ENCODE measurements around the gene GBP6.

DNA sequence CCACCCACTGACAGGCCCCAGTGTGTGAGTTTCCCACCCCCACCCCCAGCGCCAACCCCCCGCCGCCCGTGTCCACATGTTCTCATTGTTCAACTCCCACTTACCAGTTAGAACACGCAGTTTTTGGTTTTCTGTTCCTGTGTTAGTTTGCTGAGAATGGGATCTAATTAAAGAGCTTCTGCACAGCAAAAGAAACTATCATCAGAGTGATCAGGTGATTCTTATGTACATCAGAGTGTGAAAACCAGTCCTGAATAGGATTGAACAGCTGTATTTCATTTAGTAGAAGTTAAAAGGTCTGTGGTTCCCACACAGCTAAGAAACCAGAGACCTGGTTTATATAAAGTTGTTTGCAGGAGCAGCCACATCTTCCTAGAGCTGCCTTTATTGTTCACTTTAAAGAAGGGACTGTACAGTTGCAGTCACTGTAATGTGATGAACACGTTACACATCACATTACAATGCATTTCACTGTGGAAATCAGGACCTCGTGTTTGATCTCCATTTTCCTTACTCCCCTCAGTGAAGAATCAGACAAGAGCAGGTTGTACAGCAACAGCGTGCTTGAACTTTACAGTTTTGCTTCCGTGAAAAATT is 1.2 kb downstream of the GBP6 start:
- TF ChIP-seq, protein P1, sequence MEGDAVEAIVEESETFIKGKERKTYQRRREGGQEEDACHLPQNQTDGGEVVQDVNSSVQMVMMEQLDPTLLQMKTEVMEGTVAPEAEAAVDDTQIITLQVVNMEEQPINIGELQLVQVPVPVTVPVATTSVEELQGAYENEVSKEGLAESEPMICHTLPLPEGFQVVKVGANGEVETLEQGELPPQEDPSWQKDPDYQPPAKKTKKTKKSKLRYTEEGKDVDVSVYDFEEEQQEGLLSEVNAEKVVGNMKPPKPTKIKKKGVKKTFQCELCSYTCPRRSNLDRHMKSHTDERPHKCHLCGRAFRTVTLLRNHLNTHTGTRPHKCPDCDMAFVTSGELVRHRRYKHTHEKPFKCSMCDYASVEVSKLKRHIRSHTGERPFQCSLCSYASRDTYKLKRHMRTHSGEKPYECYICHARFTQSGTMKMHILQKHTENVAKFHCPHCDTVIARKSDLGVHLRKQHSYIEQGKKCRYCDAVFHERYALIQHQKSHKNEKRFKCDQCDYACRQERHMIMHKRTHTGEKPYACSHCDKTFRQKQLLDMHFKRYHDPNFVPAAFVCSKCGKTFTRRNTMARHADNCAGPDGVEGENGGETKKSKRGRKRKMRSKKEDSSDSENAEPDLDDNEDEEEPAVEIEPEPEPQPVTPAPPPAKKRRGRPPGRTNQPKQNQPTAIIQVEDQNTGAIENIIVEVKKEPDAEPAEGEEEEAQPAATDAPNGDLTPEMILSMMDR (conservative IDR thresholded peaks at IDR 0.05), result no peak
- TF ChIP-seq EZH2 (IDR thresholded peaks at IDR 0.05; ENCODE audit: low read depth), result no peak
